Activated CD8-positive, alpha-beta memory T cell treated with anti-CD3 and anti-CD28 coated beads, Interleukin-2, amount 50 U/mL, for 24 hours (primary cell): ENCODE measurements around the gene ZBTB46.
"Not testable (repeated sequence)": the region's sequence is repeated elsewhere in the genome, so short reads cannot be mapped to it uniquely, and the experiment has no call there.

ENCODE experiments used
- DNase-seq: peaks from one replicate; pipeline ENCODE4 v3.0.0-alpha.2; 2020; ENCODE audit errors: extremely low read depth

The ZBTB46 gene

DNA sequence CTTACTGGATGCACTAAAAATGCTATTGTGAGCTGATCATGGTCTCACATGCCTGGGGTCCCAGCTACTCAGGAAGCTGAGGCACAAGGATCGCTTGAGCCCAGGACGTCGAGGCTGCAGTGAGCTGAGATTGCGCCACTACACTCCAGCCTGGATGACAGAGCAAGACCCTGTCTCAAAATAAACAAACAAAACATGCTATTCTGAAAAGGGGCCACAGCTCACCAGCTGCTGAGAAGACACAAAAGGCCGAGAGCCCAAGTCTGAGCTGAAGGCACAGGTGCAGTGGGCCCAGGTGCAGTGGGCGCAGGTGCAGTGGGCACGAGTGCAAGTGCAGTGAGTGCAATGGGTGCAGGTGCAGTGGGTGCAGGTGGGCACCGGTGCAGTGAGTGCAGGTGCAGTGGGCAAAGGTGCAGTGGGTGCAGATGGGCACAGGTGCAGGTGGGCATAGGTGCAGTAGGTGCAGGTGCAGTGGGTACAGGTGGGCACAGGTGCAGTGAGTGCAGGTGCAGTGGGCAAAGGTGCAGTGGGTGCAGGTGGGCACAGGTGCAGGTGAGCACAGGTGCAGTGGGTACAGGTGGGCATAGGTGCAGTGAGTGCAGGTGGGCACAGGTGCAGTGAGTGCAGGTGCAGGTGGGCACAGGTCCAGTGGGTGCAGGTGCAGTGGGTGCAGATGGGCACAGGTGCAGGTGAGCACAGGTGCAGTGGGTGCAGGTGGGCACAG, 16.0 kb downstream of the ZBTB46 start:
- DNase-seq: no peak

DNA sequence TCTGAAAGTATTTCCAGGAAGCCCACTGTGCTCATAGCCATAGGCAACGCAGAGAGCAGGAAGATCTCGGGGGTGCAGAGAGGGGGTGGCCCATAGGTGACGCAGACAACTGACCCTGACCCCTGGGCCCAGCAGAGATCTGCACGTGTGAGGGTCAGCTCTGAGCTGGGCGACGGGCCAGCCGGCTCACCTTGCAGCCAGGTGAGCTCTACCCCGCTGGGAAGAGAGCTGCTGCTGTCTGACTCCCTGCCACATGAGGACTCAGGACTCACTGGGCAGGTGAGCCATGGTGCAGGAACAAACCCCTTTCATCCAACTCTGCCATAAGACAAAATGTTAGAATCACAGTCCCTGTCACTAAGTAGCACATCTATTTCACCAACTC, 19.6 kb downstream of the ZBTB46 start:
- no peak for DNase-seq

DNA sequence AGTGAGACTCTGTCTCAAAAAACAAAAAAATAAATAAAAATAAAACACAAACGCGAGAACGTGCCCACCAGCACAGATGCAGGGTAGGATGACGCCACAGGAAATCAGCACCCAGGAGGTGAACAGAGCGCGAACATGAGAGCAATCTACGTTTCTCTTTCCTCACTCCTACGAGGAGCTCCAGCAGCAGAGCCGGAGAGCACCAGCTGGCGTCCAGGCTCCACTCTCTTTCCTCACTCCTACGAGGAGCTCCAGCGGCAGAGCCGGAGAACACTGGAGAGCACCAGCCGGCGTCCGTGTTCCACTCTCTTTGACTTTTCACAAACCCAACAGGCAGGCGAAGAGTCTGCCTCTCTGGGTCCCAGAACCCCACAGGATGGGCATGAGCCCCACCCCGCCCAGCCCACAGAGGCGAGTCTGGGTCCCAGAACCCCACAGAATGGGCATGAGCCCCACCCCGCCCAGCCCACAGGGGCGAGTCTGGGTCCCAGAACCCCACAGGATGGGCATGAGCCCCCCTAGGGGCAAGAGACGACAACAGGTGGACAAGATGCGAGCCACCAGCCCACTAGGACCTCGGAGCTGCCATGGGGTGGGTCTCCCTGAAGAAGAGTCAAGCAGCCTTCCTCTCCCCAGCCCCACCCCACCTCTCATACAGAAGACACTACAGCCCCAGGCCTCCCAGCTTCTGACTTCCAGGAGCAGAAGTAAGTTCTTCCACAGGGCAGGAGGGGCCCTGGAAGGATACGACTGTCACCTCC, 20.2 kb downstream of the ZBTB46 start:
- no peak for DNase-seq

DNA sequence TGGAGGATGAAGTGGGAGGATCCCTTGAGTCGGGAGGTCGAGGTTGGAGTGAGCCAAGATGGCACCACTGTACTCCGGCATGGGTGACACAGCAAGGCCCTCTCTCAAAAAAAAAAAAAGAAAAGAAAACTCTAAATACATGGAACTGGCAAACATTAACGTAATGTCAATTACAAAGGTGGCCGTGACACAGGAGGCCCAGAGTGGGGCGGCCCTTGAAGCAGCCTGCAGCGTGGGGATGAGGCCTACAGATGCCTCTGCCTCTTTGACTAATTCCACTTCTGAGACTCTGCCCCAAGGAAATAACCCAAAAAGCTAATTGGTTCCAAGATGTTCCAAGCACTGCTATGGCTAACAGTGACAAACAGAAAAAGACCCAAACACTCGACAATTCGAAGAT, 21.2 kb downstream of the ZBTB46 start:
- no peak for DNase-seq

DNA sequence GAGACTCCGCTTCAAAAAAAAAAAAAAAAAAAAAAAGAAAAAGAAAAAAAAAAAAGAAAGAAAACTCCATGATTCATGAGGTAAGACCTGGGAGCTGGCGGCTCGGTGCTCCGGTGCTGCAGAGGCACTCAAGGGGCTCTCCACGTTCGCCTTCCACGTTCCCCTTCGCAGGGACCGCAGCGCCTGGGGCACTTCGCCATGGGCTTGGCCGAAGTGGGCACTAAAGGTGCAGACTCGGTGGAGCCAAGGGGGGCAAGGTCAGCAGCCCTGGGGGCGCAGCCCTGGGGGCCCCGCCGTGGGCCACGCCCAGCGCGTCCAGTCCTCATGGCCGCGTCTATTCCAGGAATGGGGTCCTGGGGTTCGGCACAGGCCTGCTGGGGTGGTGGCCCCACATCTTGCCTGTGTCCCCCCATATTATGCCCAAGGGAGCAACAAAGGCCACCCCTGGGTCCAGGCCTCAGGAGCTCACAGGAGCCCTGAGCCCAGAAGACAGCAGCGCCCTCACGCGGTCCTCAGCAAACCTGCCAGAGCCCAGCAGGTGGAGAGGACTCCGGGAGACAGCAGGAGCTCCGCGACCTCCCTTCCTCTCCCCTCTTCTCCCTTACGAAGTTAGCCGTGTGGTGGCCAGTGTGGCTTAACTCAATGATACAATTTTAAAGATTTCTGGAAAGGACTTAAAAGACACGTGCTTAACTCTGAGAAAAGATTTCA, 21.9 kb downstream of the ZBTB46 start:
- DNase-seq: no peak

DNA sequence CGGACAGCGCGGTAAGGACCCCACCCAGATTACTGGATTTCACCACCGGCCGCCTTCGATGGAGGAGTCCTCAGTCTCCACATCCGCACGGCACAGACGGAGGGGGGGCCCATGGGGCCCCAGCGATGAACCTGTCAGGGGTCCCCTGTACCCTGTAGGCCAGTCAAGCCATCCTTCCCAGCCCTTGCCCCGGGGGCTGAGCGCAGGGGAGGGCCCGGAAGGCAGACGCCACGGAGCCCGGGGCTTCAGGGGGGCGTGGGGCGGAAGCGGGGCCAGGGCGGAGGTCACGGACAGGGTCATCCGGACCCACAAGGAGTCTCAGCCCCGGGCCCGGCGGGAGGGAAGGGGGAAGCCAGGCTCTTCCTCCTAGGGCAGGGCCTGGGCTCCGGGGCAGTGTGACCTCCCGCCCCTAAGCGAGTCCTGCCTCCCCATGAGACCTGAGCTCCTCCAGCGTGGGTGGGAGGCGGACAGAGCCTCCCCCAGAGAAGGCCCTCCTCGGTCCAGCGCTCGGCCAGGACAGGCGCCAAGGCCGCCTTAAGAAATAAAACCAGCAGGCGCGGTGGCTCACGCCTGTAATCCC, 22.8 kb downstream of the ZBTB46 start:
- DNase-seq: no peak

DNA sequence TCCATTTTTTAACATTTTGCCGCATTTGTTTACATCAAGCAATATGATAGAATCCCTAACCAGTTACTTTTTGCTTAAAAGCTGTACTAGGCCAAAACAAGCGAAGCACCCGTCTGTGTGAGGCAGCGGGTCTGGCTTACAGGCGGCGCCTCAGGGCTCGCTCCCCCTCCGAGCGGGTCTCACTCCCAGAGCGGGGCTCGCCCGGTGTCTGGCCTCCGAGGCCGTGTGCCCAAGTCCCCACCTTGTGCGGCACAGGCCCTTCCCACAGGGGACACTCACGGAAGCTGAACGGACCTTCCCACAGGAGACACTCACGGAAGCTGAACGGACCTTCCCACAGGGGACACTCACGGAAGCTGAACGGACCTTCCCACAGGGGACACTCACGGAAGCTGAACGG, 23.4 kb downstream of the ZBTB46 start:
- DNase-seq: no peak

DNA sequence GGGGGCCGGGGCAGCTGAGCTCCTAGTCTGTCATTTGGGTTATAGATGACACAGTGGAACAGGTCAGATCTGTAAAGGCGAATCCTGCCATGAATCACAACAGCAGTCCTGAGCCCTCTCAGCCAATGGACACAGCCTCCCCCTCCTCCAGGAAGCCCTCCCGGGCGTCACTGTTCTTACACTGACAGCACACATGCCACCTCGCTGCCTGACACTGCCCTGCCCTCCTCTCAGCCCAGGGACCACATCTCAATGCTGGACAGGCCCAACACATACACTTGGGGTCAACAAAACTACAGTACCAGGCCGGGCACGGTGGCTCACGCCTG, 26.8 kb downstream of the ZBTB46 start:
- DNase-seq: no peak

DNA sequence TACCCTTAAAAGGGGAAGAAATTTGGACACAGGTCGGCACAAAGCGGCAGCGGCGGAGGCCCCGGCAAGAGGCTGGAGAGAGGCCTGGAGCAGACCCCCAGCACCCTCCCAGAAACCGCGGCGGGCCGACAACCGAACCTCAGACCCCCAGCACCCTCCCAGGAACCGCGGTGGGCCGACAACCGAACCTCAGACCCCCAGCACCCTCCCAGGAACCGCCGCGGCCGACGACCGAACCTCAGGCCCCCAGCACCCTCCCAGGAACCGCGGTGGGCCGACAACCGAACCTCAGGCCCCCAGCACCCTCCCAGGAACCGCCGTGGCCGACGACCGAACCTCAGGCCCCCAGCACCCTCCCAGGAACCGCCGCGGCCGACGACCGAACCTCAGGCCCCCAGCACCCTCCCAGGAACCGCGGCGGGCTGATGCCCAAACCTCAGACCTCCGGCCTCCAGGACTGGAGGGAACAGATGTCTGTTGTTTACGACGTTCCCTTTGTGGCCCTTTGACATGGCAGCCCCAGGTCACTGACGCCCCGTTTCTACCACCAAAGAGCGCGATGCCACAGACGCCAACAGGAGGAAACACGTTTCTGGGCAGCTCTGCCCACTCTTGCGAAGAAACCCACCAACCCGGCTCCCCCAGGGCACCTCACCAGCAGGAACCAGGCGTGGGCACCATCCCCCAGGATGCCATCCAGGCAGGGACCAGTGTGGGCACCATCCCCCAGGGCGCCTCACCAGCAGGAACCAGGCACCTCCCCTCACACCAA, 28.4 kb downstream of the ZBTB46 start:
- DNase-seq: no peak

DNA sequence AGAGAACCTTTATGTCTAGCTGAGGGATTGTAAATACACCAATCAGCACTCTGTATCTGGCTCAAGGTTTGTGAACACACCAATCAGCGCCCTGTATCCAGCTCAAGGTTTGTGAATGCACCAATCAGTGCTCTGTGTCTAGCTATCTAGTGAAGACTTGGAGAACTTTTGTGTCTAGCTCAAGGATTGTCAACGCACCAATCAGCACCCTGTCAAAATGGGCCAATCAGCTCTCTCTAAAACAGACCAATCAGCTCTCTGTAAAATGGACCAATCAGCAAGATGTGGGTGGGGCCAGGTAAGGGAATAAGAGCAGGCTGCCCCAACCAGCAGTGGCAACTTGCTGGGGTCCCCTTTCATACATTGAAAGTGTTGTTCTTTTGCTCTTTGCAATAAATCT, 29.9 kb downstream of the ZBTB46 start:
- not testable (repeated sequence) for DNase-seq

DNA sequence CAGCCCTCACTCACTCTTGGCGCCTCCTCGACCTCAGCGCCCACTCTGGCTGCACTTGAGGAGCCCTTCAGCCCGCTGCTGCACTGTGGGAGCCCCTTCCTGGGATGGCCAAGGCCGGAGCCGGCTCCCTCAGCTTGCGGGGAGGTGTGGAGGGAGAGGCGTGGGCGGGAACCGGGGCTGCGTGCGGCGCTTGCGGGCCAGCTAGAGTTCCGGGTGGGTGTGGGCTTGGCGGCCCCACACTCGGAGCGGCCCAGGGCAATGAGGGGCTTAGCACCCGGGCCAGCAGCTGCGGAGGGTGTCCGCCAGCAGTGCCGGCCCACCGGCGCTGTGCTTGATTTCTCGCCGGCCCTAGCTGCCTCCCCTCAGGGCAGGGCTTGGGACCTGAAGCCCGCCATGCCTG, 30.7 kb downstream of the ZBTB46 start:
- DNase-seq: not testable (repeated sequence)

DNA sequence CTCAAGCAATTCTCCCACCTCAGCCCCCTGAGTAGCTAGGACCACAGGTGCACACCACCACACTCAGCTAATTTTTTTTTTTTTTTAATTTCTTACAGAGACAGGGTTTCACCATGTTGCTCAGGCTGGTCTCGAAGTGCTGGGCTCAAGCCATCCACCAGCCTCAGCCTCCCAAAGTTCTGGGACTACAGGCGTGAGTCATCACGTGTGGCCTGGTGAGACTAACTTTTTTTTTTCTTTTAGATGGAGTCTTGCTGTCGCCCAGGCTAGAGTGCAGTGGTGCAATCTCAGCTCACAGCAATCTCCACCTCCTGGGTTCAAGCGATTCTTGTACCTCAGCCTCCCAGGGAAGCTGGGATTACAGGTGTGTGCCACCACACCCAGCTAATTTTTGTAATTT, 31.9 kb downstream of the ZBTB46 start:
- not testable (repeated sequence) for DNase-seq

DNA sequence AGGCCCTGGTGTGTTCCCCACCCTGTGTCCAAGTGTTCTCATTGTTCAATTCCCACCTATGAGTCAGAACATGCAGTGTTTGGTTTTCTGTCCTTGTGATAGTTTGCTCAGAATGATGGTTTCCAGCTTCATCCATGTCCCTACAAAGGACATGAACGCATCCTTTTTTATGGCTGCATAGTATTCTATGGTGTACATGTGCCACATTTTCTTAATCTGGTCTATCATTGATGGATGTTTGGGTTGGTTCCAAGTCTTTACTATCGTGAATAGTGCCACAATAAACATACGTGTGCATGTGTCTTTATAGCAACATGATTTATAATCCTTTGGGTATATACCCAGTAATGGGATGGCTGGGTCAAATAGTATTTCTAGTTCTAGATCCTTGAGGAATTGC, 33.9 kb downstream of the ZBTB46 start:
- not testable (repeated sequence) for DNase-seq

DNA sequence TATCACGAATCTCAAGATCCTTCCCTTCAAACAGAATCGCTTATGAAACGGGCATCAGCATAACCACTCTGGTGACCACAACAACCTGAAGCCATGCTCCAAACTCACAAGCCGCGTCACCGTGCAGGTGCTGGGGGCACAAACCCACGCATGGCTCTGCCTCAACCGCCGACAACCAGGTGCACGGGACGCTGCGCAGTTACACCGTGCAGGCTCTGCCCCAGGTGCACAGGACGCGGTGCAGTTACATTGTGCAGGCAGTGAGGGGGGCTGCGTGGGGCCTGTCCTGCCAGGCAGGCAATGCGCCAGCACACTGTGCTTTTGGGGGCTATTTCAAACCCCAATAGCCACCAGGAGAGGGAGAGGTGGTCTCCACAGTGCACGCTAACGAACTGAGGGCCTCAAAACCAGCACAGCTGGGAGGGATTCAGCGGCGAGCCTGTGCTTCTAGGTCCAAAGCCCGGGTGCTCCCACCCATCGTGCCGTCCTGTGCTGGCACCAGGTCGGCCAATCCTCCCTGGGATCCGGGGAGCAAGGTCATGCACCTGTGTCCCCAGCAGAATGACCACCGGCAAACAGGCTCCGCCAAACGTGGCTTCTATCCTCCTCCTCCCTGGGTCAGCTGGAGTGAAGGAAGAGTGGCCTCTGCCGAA, 35.8 kb downstream of the ZBTB46 start:
- DNase-seq: no peak

DNA sequence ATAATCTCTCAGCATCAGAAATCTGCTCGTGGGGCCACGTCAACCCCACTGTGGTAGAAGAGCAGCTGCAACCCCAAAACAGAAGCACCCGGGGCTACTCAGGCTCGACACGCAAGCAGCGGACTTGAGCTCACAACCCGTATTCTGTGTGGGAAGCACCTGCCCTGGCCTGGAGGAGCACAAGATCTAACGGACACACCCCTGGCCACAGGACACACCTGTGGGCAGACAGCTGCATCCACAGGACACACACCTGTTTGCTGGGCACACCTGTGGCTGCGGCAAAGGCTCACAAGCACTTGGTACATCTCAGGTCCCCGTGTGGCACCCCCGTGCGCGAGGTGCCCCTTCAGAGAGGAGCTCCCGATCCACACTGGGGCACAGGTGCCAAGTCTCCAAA, 36.5 kb downstream of the ZBTB46 start:
- DNase-seq: no peak

DNA sequence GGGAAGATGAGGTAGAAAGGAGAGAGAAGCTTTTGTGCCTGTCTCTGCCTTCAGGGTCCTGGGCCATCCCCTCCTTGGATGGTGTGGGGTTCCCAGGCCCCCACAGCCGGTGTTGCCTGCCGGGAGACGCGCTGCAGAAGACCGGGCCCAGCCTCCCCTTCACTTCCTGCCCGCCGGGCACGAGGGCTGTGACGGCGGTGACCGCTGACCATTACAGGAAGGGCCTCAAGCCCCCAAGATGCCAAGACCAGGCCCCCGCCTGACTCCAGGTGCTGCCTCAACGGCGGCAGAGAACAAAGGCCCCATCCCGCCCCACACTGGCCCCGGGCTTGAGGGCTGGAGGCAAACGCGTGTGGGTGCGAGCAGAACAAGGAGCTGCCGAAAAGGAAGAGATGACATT, 38.2 kb downstream of the ZBTB46 start:
- DNase-seq: no peak

DNA sequence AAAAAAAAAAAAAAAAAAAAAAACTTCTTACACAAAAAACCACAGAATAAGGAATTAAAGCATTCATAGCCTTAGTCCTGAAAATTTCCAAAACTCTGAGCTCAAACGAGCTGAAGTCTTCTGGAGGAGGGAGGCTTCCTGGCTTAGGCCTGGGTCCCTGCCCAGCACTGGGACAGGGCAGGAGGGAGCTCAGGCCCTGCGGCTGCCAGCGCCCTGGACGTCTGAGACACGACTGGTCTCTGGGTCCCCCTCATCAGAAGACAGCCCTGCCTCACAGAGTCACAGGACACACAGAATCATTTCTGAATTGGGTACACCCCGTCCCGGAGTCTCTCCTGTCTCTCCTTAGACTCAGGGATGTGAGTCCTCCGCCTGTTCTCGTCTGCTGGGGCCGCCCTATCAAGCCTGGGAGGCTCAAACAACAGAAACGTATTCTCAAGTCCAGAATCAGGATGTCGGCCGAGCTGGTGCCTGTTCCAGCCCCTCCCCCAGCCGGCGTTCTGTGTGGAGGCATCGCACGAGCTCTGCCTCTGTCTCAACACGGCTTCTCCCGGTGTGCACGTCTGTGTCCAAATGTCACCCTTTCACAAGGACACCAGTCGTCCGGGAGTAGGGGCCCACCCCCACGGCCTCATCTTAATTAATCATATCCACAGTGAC, 39.4 kb downstream of the ZBTB46 start:
- no peak for DNase-seq

DNA sequence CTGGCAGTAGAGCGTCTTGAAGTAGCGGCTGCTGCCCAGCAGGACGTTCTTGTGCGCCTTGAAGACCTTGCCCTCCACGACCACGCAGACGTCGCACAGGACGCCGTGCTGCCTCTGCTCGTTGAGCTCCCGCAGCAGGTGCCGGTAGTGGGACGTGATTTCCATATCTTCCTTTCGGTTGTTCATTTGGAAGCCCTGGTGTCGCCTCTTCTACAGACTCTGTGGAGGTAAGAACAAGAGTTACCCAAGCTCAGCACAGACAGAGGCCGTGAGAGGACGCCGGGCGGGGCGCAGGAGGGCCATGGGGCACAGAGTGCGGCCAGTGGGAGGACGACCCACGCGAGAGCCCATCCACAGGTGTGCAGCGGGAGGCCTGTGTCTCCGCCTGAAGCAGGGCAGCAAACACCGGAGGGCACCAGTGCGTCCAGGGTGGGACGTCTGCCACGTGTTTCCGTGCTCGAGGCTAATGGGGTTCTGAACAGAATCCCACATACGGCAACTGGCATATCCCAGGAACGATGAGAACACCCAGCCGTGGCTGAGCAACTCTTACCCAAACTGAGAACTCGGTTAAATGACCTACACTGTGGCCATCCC, 40.4 kb downstream of the ZBTB46 start:
- DNase-seq: no peak

DNA sequence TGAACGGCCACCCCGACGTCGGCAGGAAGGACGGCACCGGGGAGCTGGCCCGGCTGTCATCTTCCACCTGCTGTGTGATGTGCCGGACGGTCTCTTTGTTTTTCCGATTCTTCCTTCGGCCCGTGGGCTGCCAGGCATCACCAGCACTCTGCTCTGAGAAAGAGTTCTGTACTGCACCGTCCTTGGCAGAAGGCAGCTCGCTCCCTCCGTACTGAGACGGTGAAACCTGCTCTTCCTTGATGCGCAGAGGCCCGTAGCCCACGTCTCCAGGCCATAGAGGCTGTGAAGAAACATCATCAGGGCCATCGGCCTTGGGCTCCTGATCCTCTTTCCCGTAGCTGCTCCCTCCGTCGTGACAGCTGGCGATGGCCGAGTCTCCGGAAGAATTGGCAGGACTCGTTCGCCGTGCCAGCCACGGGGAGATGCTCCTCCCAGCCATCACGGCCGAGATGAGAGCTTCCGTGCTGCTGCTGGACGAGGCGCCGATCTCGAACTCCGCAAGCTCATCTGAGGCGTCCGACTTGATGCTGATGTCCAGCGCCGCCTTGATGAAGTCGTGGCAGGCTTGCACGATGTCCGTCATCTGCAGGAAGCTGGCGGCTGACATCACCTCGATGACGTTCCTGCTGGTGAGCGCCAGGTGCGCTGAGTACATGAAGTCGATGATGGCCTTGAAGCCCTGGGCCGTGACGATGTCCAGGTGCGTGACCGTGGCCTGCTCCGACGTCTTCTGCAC, 41.1 kb downstream of the ZBTB46 start:
- DNase-seq: no peak

DNA sequence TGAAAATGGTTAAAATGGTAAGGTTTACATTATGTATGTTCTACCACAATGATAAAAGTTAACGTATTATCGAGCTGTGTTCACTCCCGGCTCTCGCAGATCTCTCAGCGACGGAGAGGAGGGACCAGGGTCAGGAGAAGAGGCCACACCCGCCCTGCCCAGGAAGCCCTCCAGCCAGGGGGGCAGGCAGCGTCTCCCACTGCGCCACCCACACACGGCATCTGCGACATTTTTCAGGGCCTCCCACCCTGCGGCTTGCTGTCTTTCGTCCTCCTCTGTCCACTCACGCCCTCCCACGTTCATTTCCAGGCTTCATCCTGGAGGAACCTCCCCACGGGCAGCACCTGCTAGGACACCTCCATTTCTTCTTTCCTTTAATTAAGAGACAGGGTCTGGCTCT, 43.3 kb downstream of the ZBTB46 start:
- no peak for DNase-seq
